HK-2 (cell line): Measurements from ENCODE around the gene CMSS1.

Experiments
- DNase-seq: peaks from one replicate; pipeline ENCODE4 v3.0.0-alpha.2; 2018; ENCODE audit not compliant: unreplicated experiment

Gene CMSS1

GRCh38 chr3:99854756-99855298 lies 37.2 kb downstream of the CMSS1 start:
- no peak for DNase-seq

GRCh38 chr3:99855900-99856299 lies 38.2 kb downstream of the CMSS1 start:
- DNase-seq: no peak

- no peak for DNase-seq
These were observed 39.0 kb downstream of the CMSS1 start for GRCh38 chr3:99856437-99857220.

GRCh38 chr3:99857278-99857677 lies 39.6 kb downstream of the CMSS1 start:
- DNase-seq: no peak

- DNase-seq: no peak
These were observed 40.8 kb downstream of the CMSS1 start for GRCh38 chr3:99858469-99858868.

GRCh38 chr3:99859825-99860224 lies 42.2 kb downstream of the CMSS1 start:
- no peak for DNase-seq

- no peak for DNase-seq
These were observed 43.6 kb downstream of the CMSS1 start for GRCh38 chr3:99861216-99861615.

- no peak for DNase-seq
These were observed 44.5 kb downstream of the CMSS1 start for GRCh38 chr3:99862208-99862607.

- DNase-seq: no peak
These were observed 45.3 kb downstream of the CMSS1 start for GRCh38 chr3:99863002-99863401.

GRCh38 chr3:99863588-99863987 lies 45.9 kb downstream of the CMSS1 start:
- DNase-seq: no peak

GRCh38 chr3:99864289-99864688 lies 46.6 kb downstream of the CMSS1 start:
- no peak for DNase-seq

- DNase-seq: no peak
These were observed 47.7 kb downstream of the CMSS1 start for GRCh38 chr3:99865321-99865720.

- no peak for DNase-seq
These were observed 48.6 kb downstream of the CMSS1 start for GRCh38 chr3:99866261-99866761.

GRCh38 chr3:99867594-99868310 lies 50.1 kb downstream of the CMSS1 start:
- DNase-seq: no peak

- no peak for DNase-seq
These were observed 50.6 kb downstream of the CMSS1 start for GRCh38 chr3:99868311-99868646.

- no peak for DNase-seq
These were observed 52.0 kb downstream of the CMSS1 start for GRCh38 chr3:99869621-99870020.

GRCh38 chr3:99870712-99871111 lies 53.0 kb downstream of the CMSS1 start:
- no peak for DNase-seq

GRCh38 chr3:99871231-99872045 lies 53.8 kb downstream of the CMSS1 start:
- no peak for DNase-seq

- no peak for DNase-seq
These were observed 55.2 kb downstream of the CMSS1 start for GRCh38 chr3:99872923-99873254.

GRCh38 chr3:99873269-99874102 lies 55.8 kb downstream of the CMSS1 start:
- no peak for DNase-seq

GRCh38 chr3:99874237-99875002 lies 56.8 kb downstream of the CMSS1 start:
- no peak for DNase-seq
